ENCODE measurements around the gene NECAB2.
A peak's percentile ranks its signal among the peaks of the same experiment; 100 is the strongest.

The NECAB2 gene

DNA sequence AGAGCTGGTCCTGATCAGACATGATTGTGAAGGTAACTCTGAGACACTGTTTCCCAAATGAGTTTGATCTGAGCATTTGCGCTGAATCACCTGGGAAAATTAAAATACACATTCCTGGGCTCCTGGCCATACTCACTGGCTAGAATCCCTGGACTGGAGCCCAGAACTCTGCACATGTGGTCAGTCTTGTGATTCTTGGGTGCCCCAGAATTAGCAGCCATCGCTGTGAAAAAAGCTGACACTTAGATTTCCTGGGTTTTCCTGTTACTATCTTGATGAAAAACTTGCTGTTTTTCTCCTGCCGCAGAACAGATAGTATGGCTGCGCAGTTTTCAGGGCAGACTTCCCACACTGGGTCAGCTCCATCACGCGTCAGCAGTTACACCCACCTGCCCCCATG is 24.6 kb downstream of the NECAB2 start:
- DNase-seq (ENCODE audit: low spot score): peak; percentile 47

DNA sequence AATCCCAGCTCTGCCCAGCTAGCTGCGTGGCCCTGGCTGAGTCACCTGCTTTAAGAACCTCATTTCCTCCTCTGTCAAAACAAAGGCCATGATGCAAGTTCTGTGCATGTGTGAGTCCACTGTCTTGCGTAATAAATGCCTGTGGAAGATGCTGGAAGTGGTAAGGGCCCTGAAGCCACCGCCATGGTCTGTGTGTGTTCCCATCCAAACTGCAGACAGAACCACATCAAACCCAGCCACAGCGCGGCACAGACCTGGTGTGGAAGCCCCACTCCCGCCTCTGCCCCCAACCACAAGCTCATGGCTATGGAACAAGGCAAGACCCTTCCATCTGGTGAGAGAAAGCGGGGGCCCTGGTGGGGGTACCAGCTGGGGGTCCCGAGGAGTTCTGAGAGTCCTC is 26.0 kb downstream of the NECAB2 start:
- peak; percentile 94 for DNase-seq (ENCODE audit: low spot score)

DNA sequence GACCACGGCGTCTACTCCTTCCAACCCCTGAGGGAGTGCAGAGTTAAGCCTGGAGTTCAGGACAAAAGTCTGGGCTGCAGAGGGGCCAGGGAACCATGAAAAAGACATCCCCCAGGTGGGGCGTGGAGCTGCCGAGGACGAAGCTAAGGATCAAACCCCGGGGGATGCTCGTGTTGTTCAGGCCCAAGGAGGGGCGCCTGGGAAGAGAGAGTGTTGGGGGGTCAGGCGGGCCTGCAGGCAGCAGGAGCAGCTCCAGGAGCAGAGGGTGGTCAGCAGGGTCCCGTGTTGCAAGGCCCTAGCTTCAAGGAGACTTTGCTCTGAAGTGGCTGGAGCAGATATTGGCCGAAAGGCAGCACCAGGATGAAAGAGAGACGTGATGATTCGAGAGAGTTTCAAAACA is 26.7 kb downstream of the NECAB2 start:
- DNase-seq (ENCODE audit: low spot score): no peak

DNA sequence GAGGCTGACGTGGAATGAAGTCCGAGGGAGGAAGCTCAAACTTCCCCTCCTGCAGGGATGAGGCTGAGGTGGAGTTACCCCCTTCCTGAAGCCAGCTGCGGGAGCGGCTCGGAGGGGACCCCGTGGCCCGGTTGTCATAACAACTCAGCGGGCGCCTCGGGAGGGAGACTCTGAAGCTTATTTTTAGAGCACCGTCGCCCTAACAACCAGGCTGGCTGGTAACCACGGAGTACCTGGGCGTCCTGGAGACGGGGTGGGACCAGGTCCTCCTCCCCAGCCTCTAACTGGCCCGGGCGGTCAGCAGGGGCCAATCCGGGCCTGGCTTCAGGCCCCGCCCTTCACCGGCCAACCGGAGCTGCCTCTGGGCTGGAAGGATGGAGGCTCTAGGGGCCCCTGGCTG is 27.7 kb downstream of the NECAB2 start:
- no peak for DNase-seq (ENCODE audit: low spot score)

DNA sequence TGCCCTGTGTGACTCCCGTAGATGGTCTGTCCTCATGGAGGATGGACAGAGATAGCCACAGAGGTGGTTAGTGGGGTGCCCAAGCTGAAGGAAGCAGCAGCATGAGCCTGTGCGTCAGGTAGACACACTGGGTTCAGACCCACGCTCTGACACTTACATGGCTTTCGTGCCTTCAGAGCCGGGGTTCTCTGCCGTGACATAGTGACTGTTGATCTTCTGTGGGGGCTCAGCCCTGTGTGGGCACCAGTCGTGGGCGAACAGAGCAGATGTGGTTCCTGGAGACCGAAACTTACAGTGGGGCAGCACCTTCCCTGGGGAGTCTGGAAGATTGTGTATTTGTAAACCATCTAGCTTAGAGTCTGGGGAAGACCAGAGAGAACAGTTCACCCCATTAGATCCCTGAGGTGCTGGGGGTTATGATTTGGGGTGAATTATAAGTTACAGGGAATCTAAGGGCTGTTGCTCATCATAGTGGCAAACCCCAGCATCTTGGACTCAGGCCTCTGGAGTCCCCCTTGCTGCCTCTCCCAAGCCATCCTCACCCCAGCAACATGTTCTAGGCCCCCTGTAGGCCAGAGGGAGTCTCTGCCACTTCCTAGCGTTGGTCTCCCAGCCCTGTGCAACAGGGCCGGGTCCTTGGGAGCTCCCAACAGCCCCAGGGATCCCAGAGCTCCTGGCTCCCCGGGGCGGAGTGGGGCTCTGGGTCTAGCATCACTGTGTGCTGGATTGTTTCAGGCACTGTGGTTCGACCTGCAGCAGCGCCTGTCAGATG is 28.6 kb downstream of the NECAB2 start:
- no peak for DNase-seq (ENCODE audit: low spot score)

DNA sequence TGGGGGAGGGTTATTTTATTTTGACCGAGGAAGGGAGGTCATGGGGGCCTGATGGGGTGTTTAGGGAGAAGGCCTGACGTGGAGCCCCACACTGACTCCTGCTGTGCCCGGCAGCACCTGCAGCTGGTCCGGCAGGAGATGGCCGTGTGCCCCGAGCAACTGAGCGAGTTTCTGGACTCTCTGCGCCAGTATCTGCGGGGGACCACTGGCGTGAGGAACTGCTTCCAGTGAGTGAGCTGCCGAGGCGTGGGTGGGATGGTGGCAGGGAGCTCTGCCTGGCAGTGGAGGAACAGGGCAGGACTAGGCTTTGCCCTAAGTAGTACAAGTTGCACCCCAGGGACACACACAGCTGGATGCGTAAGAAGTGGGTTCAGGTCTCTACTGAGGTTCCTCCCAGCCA is 30.0 kb downstream of the NECAB2 start:
- no peak for DNase-seq (ENCODE audit: low spot score)

DNA sequence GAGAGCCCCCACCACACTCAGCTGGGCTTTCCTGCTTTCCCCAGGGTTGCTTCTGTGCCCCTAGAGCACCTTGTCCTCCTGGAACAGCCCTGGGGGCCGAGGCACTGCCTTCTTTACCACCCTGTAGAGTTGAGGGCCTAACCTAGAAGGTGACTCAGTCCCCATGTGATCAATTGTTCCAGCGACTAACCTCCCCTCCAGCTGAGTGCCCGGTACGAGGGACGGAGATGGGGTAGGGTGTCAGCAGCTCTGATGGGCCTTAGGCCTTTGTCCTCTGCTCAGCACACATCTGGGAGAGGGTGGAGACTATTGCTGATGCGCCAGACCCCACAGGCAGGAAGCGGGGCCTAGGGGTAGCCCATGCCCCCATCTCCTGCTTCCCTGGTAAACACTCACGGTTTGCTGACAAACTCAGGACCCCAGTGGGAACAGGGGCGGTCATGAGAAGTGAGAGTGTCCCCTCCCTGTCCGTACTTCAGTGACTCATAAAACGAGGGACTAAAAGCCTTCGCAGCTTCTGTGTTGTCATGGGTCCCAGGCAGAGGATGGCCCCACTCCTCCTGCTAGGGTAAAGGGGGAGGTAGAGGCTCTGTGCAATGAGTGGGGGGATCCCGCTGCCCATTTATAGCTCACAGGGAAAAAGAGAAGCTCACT is 33.1 kb downstream of the NECAB2 start:
- DNase-seq (ENCODE audit: low spot score): no peak

DNA sequence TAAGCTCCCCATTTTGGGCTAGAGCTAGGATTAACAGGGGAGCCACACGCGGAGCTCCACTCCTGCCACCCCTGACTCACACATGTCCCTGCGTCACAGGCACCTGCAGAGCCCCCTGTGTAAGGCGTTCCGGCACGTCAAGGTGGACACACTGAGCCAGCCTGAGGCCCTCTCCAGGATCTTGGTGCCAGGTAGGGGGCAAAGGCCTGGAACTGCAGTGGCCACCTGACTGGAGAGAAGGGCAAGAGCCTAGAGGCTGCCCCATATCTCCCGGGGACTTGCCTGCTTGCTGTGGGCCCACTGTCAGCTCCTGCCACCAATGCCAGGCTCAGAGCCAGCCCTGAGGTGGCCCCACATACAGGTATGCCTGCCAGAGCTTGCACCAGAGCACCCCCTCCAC is 33.7 kb downstream of the NECAB2 start:
- DNase-seq (ENCODE audit: low spot score): no peak

DNA sequence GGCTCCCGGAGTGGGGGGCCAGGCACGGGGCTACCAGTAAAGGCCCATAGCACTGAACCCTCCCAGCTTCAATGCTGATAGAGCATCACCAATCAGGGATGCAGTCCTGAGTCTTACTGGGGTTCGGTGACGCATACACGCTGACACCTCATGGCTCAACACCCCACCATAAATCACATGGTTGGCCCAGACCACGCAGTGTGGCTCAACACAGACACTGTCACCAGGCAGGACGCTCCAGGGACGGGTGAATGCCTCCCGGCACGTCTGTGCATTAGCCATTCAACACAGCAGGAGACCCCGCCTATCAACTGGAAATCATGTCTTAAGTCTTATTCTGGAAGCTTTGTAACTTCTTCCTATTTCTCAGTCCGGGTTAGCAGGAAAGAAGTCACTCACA is 35.0 kb downstream of the NECAB2 start:
- DNase-seq (ENCODE audit: low spot score): peak; percentile 11

DNA sequence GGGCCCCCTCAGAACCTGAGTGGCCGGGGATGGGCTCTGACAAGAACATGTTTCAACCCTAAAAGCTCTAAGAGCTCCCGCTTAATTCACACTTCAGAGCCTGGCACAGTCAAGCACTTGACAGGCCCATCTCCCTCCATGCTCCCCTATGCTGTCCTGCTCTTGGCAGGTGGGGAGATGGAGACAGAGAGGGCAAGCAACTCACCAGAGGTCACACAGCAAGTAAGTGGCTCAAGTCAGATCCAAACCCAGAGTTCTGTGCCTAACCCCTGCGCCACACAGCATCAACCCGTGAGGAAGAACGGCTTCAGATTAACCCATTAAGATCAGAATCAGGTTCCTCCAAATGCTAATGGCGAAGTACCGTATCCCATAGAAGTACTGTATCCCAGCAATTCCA is 36.4 kb downstream of the NECAB2 start:
- DNase-seq (ENCODE audit: low spot score): no peak

DNA sequence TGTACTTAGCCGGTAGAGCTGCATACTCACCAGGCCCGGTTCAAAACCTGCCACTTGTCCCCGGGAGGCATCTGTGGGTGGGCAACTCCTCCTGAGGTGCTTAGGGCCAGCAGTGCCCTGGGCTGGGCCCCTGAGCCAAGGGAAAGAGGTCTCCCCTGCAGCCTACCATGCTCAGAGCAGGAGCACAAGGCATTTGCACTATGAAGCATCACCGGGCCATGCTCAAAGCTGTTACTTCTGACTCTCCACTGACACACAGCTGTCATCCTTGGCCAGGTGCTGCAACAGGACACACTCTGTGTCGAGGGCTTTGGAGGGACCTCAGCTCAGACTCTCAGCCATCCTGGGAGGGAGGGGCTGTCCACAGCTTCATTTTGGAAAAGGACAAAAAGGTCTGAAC is 37.3 kb downstream of the NECAB2 start:
- DNase-seq (ENCODE audit: low spot score): no peak

DNA sequence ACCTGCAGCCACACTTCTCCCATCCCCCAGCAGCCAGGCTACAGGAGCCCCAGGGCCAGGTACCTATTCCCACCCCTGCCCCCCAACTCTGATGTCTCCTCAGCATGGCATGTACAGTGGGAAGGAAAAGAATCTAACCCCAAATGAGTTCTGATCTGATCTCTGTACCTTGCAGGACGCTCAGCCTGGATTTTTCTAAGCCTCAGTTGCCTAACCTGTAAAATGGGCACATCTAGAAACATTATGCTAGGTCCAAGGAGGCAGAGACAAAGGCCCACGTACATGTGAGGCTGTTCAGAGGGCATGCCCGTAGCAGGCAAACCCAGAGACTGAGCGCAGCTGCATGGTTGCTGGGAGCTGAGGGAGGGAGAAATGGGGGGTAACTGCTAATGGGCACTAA is 39.5 kb downstream of the NECAB2 start:
- DNase-seq (ENCODE audit: low spot score): no peak

DNA sequence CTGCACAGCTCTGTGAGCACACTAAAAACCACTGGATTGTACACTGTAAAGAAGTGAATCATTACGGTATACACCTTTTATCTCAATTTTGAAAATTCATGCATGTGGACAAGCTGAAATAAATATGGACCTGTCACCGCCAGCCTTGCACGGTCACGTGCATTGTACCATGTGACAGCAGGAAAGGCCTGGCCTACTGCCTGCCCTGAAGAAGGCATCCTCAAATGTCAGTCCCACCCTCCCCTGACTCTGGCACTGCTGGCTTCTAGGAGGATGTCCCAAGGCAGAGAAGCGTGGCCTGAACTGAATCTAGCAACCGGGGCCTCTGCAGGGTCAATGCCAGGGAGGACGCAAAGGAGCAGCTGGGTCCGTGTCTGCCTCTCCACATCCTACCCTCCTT is 39.9 kb downstream of the NECAB2 start:
- no peak for DNase-seq (ENCODE audit: low spot score)

DNA sequence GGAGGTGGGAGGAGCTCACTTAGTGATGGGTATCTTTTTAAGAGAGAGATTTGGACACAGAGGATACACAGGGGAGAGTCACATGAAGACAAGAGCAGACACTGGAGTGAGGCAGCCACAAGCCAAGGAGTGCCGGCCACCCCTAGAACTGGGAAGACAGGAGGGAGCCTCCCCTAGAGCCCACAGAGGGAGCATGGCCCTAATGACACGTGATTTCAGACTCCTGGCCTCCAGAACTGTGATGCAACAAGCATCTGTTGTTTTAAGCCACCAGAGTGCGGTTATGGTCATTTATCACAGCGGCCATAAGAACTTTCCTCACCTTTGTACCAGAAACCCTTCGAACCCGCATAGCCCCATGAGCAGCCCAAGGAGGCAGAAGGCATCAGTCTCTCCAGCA is 41.2 kb downstream of the NECAB2 start:
- no peak for DNase-seq (ENCODE audit: low spot score)

DNA sequence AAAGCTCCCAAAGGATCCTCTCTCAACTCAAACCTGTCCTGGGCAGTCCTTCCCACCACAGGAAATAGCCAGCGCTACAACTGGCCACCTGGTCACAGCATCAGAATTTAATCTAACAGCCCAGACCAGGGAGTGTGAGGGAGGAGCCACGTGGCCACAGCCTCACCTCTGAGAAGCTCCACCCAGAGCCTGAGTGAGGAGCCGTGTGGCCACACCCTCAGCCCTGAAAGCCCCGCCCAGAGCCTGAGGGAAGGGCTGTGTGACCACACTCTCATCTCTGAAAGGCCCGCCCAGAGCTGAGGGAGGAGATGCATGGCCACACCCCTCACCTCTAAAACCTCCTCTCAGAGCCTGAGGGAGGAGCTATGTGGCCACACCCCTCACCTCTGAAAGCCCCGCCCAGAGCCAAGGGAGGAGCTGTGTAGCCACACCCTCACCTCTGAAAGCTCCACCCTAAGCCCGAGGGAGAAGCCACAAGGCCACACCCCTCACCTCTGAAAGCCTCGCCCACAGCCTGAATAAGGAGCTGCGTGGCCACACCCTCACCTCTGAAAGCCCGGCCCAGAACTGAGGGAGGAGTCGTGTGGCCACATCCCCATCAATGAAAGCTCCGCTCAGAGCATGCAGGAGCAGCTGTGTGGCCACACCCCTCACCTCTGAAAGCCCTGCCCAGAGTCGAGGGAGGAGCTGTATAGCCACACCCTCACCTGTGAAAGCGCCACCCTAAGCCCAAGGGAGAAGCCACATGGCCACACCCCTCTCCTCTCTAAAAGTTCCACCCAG is 45.9 kb downstream of the NECAB2 start:
- peak; percentile 14 for DNase-seq (ENCODE audit: low spot score)

DNA sequence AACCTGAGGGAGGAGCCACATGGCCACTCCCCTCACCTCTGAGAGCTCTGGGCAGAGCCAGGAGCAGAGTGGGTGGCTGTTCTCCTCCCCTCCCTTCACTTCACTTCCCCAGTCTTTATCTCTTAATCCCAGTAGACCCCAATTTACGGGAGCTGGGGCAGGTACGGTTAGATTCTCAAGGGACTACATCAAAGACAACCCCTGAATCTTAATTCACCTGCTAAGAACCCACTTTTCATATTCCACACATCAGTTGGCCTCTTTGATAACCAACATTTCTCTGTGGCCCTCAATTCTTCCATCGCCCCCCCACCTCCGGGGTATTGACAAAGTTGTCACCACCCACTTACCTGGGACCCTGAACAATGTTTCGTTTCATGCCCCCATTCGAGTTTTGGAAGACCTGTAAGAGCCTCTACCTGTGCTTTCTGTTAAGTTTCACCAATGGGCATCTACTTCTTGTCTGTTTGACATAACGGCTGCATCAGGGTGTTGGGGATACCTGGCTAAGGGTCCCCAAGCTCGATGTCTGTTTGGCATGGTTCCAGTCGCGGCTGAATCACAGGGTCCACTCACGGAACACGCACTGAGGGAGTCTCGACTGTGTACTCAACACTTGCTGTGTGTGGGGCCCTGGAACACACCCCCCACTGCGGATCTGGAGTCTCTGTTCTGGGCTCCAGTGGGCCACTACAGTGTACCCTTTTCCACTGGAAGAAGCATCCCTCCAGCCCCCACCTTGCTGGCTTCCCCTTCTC is 46.7 kb downstream of the NECAB2 start:
- no peak for DNase-seq (ENCODE audit: low spot score)

DNA sequence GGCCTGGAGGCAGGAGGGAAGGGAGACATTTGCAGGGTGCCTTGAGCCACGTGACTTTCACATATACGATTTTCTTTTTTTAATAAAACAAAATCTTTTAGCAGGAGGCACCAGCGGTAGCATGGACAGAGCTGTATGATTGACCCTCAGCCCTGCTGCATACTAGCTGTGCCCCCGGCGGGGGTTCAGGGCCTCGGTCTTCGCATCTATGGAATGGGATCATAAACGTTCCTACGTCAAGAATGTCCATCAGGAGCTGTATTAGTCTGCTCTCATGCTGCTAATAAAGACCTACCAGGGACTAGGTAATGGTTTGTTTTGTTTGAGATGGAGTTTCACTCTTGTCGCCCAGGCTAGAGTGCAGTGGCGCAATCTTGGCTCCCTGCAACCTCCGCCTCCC is 47.4 kb downstream of the NECAB2 start:
- DNase-seq (ENCODE audit: low spot score): no peak

DNA sequence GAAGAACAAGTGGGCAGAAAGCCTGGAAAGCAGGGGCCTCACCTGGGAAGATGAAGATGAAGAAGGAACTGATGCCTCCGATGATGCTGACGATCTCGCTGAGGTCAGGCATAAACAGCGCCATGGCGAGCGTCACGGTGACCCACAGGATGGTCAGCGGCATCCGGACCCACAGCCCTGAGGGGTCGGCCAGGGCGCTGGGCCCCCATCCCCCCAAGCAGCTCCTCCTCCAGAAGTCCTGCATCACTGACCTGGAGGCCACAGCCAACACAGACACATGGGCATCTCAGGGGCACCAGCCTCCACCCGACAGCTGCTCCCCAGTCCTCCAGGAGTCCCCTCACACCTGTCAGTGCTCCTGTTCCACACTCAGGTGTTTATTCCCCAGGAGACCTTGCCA is 48.4 kb downstream of the NECAB2 start:
- DNase-seq (ENCODE audit: low spot score): no peak

DNA sequence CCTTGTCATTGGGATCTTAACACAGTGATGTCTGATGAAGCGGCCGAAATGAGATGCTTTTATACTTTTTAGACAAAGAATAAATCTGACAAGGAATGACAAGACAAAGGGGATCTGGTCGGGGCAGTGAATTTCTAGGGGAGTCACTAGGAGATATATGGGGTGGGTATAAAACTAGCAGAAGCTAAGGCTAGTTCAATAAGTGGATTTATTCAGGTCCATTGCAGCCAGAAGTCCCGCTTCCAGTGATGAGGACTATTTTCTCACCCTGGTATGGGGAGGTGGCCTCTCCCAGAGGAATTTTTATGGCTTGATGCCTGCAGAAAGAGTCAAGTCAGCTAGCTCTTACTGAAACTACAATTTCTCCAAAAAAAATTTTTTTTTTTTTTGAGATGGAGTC is 50.7 kb downstream of the NECAB2 start:
- DNase-seq (ENCODE audit: low spot score): no peak

DNA sequence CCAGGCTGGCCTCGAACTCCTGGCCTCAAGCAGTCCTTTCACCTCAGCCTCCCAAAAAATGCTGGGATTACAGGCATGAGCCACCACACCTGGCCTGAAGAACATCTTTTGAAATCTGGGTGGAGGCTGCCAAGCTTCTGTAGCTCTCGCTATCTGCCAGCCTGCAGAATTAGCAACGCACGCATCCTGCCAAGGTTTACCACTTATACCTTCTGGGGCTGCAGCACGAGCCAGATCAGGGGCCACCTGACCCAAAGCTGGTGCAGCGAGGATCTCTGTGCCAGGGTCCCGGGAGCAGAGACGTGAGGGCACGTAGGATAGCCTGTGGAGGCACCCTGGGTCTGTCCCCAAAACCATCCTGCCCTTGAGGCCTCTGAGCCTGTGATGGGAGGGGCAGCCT is 52.3 kb downstream of the NECAB2 start:
- no peak for DNase-seq (ENCODE audit: low spot score)

DNA sequence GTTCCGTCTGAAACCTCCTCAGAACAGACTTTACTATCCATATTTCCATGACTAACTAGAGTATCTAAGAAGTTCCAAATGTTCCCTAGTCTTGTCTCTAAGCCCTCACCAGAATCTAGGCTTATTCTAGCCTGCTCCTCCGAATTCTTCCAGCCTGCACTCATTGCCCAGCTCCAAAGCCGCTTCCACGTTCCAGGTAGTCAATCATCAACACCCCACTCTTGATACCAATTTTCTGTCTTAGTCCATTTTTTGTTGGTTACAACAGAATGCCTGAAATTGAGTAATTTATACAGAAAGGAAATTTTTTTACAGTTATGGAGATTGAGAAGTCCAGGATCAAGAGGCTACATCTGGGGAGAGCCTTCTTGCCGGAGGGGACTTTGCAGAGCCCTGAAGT is 53.4 kb downstream of the NECAB2 start:
- DNase-seq (ENCODE audit: low spot score): no peak

DNA sequence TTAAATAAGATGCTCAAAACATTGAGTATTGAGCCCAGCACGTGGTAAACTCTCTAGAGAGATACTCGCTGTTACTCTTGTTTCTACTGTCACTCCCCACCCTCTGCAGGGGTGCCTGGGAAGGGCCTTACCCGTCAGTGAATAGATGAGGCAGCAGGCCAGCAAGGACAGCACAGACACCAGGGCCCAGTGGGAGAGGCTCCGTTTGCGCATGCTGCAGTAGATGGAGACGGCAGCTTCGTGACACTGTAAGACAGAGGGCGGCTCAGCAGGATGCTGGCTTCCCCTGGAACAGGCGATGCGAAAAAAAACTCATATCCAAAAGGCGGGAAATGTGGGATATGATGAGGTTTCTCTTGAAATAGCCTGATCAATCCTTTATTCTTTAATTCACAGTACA is 54.6 kb downstream of the NECAB2 start:
- DNase-seq (ENCODE audit: low spot score): no peak

DNA sequence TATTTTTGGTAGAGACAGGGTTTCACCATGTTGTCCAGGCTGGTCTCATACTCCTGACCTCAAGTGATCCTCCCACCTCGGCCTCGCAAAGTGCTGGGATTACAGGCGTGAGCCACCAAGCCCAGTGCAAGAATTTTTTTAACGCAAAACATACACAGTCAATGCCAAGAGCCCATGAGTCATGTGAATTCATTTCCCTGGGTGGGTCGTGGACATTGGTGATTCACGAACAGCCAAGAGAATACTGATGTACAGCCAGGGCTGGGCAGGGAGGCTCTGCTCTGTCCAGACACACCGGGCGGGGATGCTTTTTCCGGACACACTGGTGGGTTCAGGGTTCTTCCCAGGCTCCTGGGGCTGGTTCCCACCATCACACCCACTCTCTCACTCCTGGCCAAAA is 56.8 kb downstream of the NECAB2 start:
- DNase-seq (ENCODE audit: low spot score): peak; percentile 79

Data from AG08395 (cell line).